IPS-18c (cell line): ENCODE results near the gene ACTR6.

Experiments used
- H3K4me3 ChIP-seq: 2 replicates; pipeline ENCODE4 v1.7.0; 2013; ENCODE audit warnings: low read depth, mild to moderate bottlenecking, low read length, moderate library complexity; ENCODE audit not compliant: insufficient read depth
- H3K9me3 ChIP-seq: one replicate; pipeline ENCODE4 v1.6.1; 2013; ENCODE audit warnings: mild to moderate bottlenecking, low read length, moderate library complexity; ENCODE audit not compliant: control insufficient read depth, insufficient read depth

Gene ACTR6

DNA sequence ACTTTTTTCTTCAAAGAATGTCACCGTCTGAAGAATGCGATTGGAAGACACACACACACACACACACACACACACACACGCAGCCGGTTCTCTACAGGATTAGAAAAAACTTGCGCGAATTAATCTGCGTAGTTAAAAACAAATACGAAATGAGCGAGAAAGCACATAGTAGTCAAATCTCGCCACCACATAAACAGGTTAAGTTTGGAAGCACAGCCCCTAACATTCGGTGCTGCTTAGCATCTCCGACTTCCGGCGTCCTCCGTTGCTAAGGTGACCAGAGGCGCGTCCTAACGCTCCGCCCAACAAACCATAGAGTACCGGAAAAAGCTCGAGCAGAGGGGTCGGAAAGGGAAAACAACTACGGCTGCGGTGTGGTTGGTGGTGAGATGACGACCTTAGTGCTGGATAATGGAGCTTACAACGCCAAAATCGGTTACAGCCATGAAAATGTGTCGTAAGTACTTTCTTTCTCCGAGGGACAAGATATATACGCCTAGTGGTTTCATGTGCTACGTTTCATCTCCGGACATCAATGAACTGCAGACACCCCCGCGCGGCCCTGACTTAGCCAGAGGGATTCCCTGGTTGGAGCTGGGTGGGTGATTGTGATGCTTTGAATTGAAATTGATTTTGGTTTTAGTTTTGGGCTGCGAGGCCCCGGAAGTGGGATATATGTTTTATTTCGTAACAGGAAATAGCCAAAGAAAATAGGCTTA, at the start of gene ACTR6:
ACTR6 (plus strand) TSS at position 353 of the 719 bp plus-strand sequence; CDS start at position 390, 37 bp downstream.
- Histone ChIP-seq H3K4me3 (peak within 1 kb of the TSS; percentile 72), H3K9me3 (no peaks in the 10 kb centered on the region)

DNA sequence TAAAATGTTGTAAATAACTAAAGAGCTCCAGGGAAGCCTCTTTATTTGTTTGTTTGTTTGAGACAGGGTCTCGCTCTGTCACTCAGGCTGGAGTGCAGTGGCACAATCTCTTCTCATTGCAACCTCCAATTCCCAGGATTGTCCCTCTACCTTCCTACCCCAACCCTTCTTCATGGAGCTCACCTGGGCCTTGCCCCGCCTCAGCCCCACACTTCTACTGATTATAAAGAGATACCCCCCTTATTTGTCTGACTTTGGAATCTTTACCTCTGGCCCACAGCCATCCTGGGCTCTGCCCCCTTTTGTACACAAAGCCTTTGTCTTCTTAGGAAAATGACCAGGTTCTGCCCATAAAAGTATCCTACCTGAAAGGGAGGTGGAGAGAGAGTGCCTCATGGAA, 48.8 kb upstream of the ACTR6 start:
- H3K4me3 ChIP-seq, result no peak overlapping the region
- no peaks in the 10 kb centered on the region for H3K9me3 ChIP-seq

DNA sequence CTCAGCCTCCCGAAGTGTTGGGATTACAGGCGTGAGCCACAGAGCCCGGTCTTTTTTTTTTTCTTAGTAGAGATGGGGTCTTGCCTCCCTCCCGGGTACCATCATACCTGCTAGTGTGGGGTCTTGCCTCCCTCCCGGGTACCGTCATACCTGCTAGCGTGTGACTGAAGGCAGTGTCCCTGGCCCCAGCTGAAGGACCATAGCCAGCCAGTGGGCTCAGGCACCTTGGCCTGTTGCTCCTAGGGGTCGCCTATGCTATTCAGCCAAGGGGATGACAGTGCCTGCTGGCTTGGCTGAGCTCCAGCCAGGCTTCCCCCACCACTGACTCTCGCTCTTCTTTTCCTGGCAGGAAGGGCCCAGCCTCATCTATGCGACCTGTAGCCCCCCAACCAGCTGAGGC, 47.5 kb upstream of the ACTR6 start:
- Histone ChIP-seq H3K4me3 (no peak overlapping the region), H3K9me3 (no peaks in the 10 kb centered on the region)

DNA sequence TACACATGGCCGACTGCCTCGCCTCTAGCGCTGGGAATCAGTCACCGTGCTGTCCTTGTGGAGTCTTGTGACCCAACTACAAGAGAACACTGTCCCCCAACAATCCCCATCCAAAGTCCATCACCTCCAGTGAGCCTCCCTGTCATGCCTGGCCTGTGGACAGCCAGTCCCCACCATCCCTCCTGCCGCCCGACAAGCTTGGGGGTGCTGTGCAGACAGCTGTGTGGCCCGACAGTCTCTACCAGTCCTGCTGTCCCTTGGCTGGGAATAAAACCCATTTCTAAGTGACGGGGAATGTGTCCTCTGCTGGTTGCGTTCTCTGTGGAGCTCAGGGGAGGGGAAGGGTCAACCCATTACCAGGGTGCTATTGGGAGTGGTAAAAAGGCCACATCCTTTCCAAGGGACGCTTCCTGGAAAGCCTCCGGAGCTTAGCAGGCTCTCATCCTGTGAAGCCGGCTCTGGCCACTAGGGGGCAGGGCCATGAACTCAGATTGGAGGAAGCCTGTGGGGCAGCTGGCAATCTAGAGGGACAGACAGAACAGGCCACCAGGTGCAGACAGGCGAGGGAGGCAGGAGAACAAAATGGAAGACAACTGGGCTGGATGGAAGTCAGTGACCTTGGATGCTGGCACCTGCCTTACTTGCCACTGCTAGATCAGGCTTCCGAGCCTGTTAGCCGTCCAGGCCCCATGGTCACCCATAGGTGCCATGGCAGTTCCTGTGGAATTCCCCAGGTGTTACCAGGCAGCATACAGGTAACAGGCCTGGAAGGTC, 46.0 kb upstream of the ACTR6 start:
- H3K9me3 ChIP-seq, result no peaks in the 10 kb centered on the region
- H3K4me3 ChIP-seq, result no peak overlapping the region

DNA sequence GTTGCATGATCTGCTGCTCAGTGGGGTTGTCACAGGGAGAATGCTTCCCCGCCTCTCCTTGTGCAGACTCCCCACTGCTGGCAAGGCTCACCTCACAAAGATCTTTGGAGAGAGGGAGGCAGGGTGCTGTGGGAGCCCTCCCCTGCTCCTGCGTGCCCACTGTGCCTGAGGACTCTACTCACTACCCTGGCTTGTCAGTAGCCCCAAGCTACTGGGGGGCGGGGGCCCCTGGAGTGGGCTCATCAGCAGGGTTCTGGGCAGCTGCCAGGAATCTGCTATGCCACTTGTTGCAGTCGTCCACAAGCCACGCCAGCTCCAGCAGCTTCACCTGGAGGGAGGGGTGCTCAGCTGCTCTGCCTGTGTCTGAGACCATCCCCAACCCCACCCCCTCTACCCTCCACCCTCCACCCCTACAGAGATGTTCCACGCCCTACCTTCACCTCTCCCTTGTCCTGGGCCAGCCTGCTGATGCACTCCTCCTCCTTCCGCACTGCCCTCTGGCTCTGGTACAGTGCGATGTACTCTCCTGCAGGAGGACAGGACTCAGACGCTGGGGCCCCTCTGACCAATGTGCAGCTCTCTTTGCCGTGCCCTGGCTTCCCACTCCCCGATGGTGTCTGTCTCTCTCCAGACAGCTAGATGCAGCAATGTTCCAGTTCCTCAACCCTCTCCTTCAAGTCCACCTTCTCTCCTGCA, 43.7 kb upstream of the ACTR6 start:
- no peak overlapping the region for H3K4me3 ChIP-seq
- no peaks in the 10 kb centered on the region for H3K9me3 ChIP-seq

DNA sequence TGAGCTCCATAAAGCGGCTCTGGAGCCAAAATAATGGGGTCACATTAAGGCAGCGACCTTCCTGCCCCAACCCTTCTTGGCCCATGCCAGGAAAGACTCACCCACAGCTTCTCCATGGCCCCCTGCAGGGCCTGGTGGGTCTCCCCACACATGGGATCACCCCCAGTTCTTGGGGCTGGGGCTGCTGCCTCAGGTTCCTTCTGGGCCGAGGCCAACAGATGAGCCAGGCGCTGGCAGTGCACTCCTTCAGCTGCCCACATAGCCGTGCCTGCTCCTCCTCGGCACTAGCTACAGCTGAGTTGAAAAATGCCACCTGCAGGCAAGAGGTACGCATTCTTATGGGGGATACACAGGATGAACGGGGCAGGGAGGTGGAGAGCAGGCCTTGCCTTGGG, 43.2 kb upstream of the ACTR6 start:
- Histone ChIP-seq H3K9me3 (no peaks in the 10 kb centered on the region), H3K4me3 (no peak overlapping the region)

DNA sequence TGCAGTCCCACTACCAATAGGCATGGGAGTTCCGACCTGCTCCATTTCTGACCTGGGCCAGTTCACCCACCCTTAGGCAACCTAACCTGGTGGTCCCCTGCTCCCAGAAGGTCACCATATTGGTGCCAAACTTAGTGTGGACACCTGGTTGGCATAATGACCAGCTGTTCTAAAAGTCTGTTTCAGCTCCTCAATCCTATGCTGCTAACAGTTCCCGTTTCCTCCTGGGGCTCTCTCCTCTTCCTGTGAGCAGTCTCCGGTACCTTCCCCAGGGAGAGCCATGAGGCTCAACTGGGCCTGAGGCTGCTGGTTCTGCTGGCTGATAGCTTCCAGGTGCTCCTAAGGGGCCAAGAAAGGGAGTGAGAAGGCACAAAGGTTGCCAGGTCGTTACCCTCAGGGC, 42.1 kb upstream of the ACTR6 start:
- no peak overlapping the region for H3K4me3 ChIP-seq
- no peaks in the 10 kb centered on the region for H3K9me3 ChIP-seq

DNA sequence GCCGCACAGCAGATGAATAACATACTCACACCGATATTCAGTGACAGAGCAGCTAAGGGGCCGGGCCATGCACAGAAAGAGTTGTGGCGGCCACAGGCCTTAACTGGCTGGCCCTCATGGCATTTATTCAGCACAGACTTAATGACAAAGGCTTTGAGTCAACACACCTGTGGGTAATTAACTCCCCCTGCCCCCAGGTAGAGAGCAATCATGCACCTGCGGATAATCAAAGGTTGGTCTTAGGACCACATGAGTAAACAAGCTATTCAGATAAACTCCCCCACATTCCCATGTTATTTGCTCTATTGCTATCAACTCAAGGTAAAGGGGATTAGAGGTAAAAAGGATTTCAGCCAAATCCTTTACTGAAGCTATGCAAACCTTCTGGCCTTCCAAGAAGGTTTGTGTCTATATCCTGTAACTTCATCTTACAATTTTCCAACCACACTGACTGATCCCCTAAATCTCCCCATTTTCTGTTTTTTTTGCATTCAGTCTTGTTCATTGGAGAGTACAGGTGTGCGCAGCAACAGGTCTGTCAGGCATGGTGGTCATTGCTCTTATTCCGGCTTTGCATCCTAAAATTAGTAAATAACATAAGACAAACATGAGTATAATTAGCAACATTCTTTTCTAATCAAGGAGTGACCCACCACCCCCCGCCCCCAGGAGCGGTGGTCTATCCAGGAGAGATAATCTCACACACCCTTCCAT, 41.1 kb upstream of the ACTR6 start:
- no peaks in the 10 kb centered on the region for H3K9me3 ChIP-seq
- H3K4me3 ChIP-seq, result no peak overlapping the region

DNA sequence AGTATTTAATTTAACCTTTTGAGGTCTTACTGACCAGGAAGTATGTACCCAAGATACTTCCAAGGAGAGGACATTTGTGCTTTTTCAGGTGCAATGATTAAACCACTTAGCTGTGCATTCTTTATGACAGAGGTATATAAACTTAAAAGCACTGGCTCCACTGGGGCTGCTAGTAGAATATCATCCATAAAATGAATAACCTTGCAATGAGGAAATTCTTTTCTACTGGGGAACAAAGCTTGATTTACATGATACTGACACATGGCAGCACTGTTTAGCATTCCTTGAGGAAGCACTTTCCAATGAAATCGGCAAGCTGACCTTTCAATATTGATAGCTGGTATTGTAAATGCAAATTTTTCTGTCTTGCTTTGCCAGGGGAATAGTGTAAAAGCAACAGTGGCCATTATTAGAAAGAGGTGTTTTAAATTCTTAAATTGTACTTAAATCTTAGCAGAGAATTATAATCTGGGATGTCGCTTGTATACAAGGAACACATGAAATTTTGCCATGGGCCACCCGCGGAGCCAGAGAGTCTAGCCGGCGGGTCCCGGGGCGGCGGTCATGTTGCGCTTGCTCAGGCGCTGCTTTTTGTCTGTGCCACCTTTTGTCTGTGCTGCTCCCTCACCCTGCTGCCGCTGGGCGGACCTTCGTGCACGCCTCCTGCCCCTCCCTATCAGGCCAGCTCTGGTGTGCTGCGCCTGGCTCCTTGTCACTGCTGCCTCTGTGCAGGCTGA, 37.0 kb upstream of the ACTR6 start:
- H3K9me3 ChIP-seq, result no peaks in the 10 kb centered on the region
- peak overlapping the region; percentile 9; the same call in 1 of the 2 replicates for H3K4me3 ChIP-seq

DNA sequence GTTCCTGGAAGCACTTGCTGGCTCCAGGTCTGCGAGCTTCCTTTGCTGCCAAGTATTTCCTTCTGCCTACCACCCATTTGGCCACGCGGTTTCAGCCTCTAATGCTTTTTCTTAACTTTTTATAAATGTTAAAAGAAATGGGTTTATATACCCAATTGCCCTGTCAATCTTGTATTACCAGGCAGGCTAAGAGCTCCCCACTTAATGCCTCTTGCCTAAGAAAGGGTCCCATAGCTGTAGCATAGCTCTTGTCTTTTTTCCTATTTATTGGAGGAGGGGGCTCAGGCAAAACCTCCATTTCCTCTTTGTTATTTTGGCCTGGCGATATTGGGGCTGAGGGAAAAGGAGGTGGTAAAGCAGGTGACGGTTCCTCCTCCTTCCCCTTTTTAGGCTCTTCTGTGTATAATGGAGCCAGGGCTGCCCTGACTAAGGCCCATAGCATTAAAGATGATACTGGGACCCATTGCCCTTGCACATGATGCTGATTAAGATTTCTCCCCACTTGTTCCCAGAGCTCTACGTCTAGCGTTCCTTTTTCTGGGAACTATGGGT, 36.4 kb upstream of the ACTR6 start:
- no peaks in the 10 kb centered on the region for H3K9me3 ChIP-seq
- peak overlapping the region; percentile 9; the same call in 1 of the 2 replicates for H3K4me3 ChIP-seq

DNA sequence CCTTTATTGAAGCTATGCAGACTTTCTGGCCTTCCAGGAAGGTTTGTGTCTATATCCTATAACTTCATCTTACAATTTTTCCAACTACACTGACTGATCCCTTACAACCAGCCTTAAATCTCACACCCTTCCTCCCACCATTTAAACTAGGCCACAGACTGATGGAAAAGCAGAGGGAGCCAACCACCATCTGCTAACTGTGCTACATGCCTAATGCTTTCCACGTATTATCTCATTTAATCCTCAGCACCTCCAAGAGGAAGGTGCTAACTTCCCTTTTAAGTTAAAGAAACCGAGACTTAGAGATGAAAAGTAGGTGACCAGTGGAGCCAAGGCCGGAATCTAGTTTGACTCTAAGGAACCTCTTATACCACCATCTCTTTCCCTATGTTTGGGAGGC, 35.3 kb upstream of the ACTR6 start:
- H3K4me3 ChIP-seq, result no peak overlapping the region
- no peaks in the 10 kb centered on the region for H3K9me3 ChIP-seq

DNA sequence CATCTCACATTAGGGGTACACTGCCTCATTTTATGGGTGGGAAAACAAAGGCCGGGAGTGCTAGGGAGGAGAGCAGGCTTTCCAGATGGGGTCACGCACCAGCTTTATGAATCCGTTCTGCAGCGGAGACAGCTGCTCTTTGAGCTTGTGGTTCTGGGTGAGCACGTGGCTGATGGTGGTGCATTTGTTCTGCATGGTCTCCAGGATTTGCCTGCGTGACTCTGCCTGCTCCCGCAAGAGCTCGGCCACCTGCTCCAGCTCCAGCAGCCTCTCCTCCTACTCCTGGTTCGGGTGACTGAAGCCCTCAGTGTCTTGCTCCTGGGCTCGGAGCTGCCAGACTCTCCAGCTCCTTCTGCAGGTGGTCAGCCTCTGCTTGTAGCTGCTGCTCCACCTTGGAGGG, 34.4 kb upstream of the ACTR6 start:
- H3K4me3 ChIP-seq, result no peak overlapping the region
- no peaks in the 10 kb centered on the region for H3K9me3 ChIP-seq

DNA sequence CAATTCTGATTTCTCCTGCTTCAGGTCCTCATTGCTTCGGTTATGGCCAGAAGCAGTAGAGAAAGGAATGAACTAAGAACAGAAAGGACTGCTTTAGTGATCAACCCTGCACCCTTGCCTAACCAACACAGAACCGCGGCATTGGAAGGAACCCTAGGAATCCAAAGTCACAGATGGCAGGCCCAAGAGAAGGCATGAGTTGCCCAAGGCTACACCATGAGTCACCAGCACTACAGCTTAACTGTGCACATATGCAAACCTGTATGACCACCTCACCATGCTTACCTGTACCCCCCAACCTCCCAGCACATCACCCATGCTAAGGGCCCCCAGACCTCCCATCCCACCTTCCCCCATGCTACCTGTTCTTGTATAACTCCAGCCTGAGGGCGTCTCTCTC, 32.1 kb upstream of the ACTR6 start:
- Histone ChIP-seq H3K9me3 (no peaks in the 10 kb centered on the region), H3K4me3 (no peak overlapping the region)

DNA sequence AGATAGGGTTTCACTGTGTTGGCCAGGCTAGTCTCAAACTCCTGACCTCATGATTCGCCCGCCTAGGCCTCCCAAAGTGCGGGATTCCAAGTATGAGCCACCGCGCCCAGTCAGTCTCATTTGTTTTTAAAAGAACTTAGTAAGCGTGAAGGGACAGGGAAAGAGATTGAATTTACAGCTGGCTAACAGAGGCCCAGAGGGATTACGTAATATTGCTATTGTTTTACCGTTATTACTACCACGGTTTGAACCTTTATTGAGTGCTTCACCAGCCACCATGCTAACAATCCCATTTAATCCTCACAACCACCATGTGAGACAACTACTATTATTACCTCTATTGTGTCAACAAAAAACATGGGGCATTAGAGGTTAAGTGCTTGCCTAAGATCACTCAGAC, 31.3 kb upstream of the ACTR6 start:
- H3K4me3 ChIP-seq, result no peak overlapping the region
- H3K9me3 ChIP-seq, result no peaks in the 10 kb centered on the region

DNA sequence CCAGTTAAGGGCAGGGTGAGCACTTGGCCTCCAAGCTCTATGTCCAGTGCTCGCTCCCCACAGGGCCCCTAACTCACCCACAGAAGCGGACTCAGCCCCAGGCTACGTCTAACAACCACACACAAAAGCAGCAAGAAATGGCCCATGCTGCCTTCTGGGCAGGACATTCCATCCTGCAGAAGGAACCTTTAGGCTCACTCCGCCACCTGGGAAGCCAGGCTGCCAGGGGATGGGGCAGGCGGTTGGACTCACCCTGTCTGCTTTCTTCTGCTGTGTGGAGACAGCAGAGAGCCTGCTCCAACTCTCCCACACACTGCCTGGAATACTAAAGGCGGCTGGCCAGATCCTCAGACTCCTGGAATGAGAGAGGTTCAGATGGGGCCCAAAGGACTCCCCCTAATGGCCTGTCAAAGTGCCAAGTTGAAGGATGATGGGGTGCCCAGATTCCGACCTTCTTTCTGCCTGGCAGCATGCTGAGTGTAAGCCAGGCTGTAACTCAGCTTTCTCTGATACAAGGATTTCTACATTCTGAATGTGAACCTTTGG, 30.2 kb upstream of the ACTR6 start:
- H3K9me3 ChIP-seq, result no peaks in the 10 kb centered on the region
- H3K4me3 ChIP-seq, result no peak overlapping the region

DNA sequence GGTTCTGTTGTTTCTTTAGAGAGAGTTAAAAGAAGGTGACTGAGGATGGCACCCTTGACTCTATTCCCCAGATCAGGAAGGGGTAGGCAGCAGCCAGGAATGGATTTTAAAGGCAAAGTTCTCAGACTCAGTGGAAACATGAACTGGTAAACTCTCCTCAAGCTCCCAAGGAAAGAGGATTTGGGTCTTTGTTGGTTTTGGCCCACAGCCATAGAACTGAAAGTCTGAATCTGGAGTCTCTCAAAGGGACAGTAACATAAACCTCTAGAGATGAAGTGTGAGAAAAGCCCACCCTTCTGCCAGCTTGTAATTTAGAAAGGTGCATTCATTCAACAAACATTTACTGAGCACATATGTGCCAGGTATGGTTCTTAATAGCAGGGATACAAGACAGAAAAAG, 29.4 kb upstream of the ACTR6 start:
- Histone ChIP-seq H3K4me3 (no peak overlapping the region), H3K9me3 (no peaks in the 10 kb centered on the region)
